GM12878 (cell line): ENCODE measurements around the gene THAP4. TPM values are rescaled to one million over a fixed set of nuclear protein-coding genes. Genes with fewer than 3 reads are reported as not detected.

Experiments used
- ATAC-seq: fragments of 200-7000 bp; cut with Tn5 transposase; 3 replicates; pipeline ENCODE4 v1.9.1; 2020; ENCODE audit warnings: mild to moderate bottlenecking, moderate library complexity
- BruUV-seq: library from RNA; stranded (reverse); fragments of 400-500 nt; replicated peaks from 2 replicates; lab custom pipeline; 2021; lab: Mats Ljungman, UMichigan
- CTCF ChIA-PET: fragments of 300-600 bp; sonication (Branson Sonifier 250); formaldehyde crosslinking; extraction: SDS; loops from one replicate; lab custom pipeline; 2021; ENCODE audit warnings: inconsistent platforms; lab: Yijun Ruan, JAX
- POLR2A ChIA-PET: fragments of 350-600 bp; formaldehyde crosslinking; extraction: SDS; loops from one replicate; lab custom pipeline; 2021; ENCODE audit warnings: inconsistent platforms; lab: Charles Lee
- RAD21 ChIA-PET: fragments of 300-600 bp; sonication (Branson Sonifier 250); formaldehyde crosslinking; loops from one replicate; lab custom pipeline; 2023; ENCODE audit warnings: antibody characterized with exemption; ENCODE audit not compliant: unreplicated experiment; lab: Charles Lee
- SMC1A ChIA-PET: fragments of 300-600 bp; sonication (Branson Sonifier 250); formaldehyde crosslinking; loops from one replicate; lab custom pipeline; 2023; ENCODE audit not compliant: unreplicated experiment, uncharacterized antibody; lab: Charles Lee
- DNase-seq: peaks from one replicate; pipeline ENCODE4 v3.0.0-alpha.2; 2011; ENCODE audit warnings: low read depth, low spot score
- FAIRE-seq: peaks from 3 replicates; lab custom pipeline; 2011; peaks lifted over from hg19 to GRCh38; lab: Jason Lieb, UNC
- H2AFZ ChIP-seq: 2 replicates; pipeline ENCODE4 v1.6.0; 2011; ENCODE audit warnings: low read depth, low read length, control low read depth; ENCODE audit not compliant: control insufficient read depth
- H3K27ac ChIP-seq: 2 replicates; pipeline ENCODE4 v1.5.1; 2011; ENCODE audit warnings: control low read depth; ENCODE audit not compliant: control insufficient read depth, insufficient read depth
- H3K27me3 ChIP-seq, 2 experiments: replicated peaks in 1 of 2; 2 replicates each; pipeline versions ENCODE4 v1.6.0 to v1.6.1; 2011; ENCODE audit warnings: low read length in 1 of 2; ENCODE audit not compliant: control insufficient read depth in 2 of 2, insufficient read depth in 2 of 2
- H3K36me3 ChIP-seq, 2 experiments: 2 replicates each; pipeline ENCODE4 v1.5.1; 2011; ENCODE audit warnings: low read length in 1 of 2; ENCODE audit not compliant: control insufficient read depth in 2 of 2, insufficient read depth in 2 of 2
- H3K4me1 ChIP-seq: 2 replicates; pipeline ENCODE4 v1.6.1; 2011; ENCODE audit warnings: mild to moderate bottlenecking, low read length, moderate library complexity, mixed read lengths; ENCODE audit not compliant: control insufficient read depth, insufficient read depth
- H3K4me2 ChIP-seq: 2 replicates; pipeline ENCODE4 v1.6.0; 2011; ENCODE audit warnings: control low read depth; ENCODE audit not compliant: control insufficient read depth, insufficient read depth
- H3K4me3 ChIP-seq: fragments of 200-600 bp; sonication (generic); 2 replicates; pipeline ENCODE4 v1.5.1; 2016
- H3K79me2 ChIP-seq: 2 replicates; pipeline ENCODE4 v1.6.0; 2011; ENCODE audit warnings: low read length; ENCODE audit not compliant: control insufficient read depth, insufficient read depth
- H3K9ac ChIP-seq: 2 replicates; pipeline ENCODE4 v1.8.0; 2011; ENCODE audit warnings: low read length, control low read depth, mixed read lengths; ENCODE audit not compliant: control insufficient read depth, insufficient read depth
- H3K9me3 ChIP-seq: replicated peaks from 3 replicates; pipeline ENCODE4 v1.5.1; 2011; ENCODE audit warnings: mild to moderate bottlenecking, low read length; ENCODE audit not compliant: control insufficient read depth, insufficient read depth
- H4K20me1 ChIP-seq: 2 replicates; pipeline ENCODE4 v1.6.0; 2011; ENCODE audit not compliant: control insufficient read depth, insufficient read depth
- ASH2L ChIP-seq: fragments of 300-600, 200-600 bp; sonication (generic); IDR thresholded peaks from 2 replicates; pipeline ENCODE4 v1.6.1; 2017; ENCODE audit warnings: low read depth, mild to moderate bottlenecking, borderline replicate concordance
- BRCA1 ChIP-seq: IDR thresholded peaks from 2 replicates; pipeline ENCODE4 v1.6.1; 2011; ENCODE audit warnings: low read depth, low read length, improper control_type of control experiment
- CREB1 ChIP-seq: IDR thresholded peaks from 2 replicates; pipeline ENCODE4 v1.6.1; 2012; ENCODE audit warnings: low read depth, mild to moderate bottlenecking, inconsistent platforms
- E2F8 ChIP-seq: fragments of 450-650 bp; IDR thresholded peaks from 2 replicates; pipeline ENCODE4 v1.6.1; 2018; ENCODE audit warnings: mild to moderate bottlenecking, low read depth, moderate library complexity; ENCODE audit not compliant: partially characterized antibody
- EED ChIP-seq: sonication (generic); IDR thresholded peaks from 2 replicates; pipeline ENCODE4 v1.6.1; 2016; ENCODE audit warnings: antibody characterized with exemption, low read depth
- ESRRA ChIP-seq: IDR thresholded peaks from 2 replicates; pipeline ENCODE4 v1.6.1; 2012; ENCODE audit warnings: mild to moderate bottlenecking, low read length, improper control_type of control experiment
- IKZF2 ChIP-seq, 2 experiments: fragments of 450-650 bp; IDR thresholded peaks; 2 replicates each; pipeline ENCODE4 v1.6.1; 2017; ENCODE audit warnings: mild to moderate bottlenecking in 2 of 2, moderate library complexity in 2 of 2
- PML ChIP-seq: IDR thresholded peaks from 2 replicates; pipeline ENCODE4 v1.6.1; 2012; ENCODE audit warnings: low read length, inconsistent platforms
- POLR2AphosphoS5 ChIP-seq: IDR thresholded peaks from 2 replicates; pipeline ENCODE4 v1.6.1; 2011; ENCODE audit warnings: mild to moderate bottlenecking, low read length, inconsistent platforms
- PRDM15 ChIP-seq: fragments of 450-650 bp; formaldehyde crosslinking; IDR thresholded peaks from 2 replicates; pipeline ENCODE4 v1.4.0; 2020; ENCODE audit warnings: mild to moderate bottlenecking, moderate library complexity
- RAD51 ChIP-seq: fragments of 450-650 bp; IDR thresholded peaks from 2 replicates; pipeline ENCODE4 v1.6.1; 2016; ENCODE audit warnings: moderate library complexity, mild to moderate bottlenecking, inconsistent platforms
- SRF ChIP-seq, 2 experiments: IDR thresholded peaks; 2 replicates each; pipeline ENCODE4 v1.6.1; 2011; ENCODE audit warnings: low read depth in 2 of 2, low read length in 2 of 2, mild to moderate bottlenecking in 1 of 2, moderate library complexity in 1 of 2
- ZNF274 ChIP-seq: IDR thresholded peaks from one replicate; pipeline ENCODE4 v1.8.0; 2011; ENCODE audit not compliant: insufficient read length, insufficient read depth
- ZNF592 ChIP-seq: fragments of 450-650 bp; IDR thresholded peaks from 2 replicates; pipeline ENCODE4 v1.6.1; 2017; ENCODE audit warnings: mild to moderate bottlenecking, moderate library complexity
- WGBS: methylation state at CpG from one replicate; pipeline ENCODE4 v1.1.6; 2016; ENCODE audit warnings: low lambda C conversion rate; ENCODE audit not compliant: insufficient replicate concordance, insufficient coverage; ENCODE audit errors: missing lambda C conversion rate; 5-methylcytosine and 5-hydroxymethylcytosine counted together
- in situ Hi-C: fragments of 300-500 bp; cut with MboI; formaldehyde crosslinking; loops from 9 replicates; pipeline ENCODE4 v1.14.3; 2018; ENCODE audit warnings: mixed read lengths
- intact Hi-C: fragments of 100-400 bp; cut with micrococcal nuclease; formaldehyde crosslinking; loops from one replicate; pipeline ENCODE4 v1.14.2; 2022; ENCODE audit not compliant: unreplicated experiment
- polyA plus RNA-seq, 11 experiments: library from polyadenylated mRNA; depleted of rRNA in 4 of 11; unstranded in 6 of 11; stranded (reverse) in 5 of 11; fragments of >200 nt; fragmentation: Nextera tagmentation in 4 of 11; fragmentation: Illumina TruSeq in 1 of 11; extraction: Ambion mirVana in 4 of 11; extraction: Trizol in 1 of 11; gene quantifications; 1 replicate in 1 of 11; 2 replicates in 10 of 11; pipeline versions ENCODE4 v1.2.1 to v1.2.3, GENCODE V29; 2011 to 2016; ENCODE audit warnings: inconsistent platforms in 2 of 11, missing spikeins in 2 of 11, low read depth in 1 of 11
- total RNA-seq, 4 experiments: library from RNA; depleted of rRNA in 3 of 4; stranded (reverse); fragments of >200 nt in 3 of 4; fragmentation: Illumina TruSeq in 1 of 4; extraction: Trizol in 1 of 4; gene quantifications; 2 replicates each; pipeline versions ENCODE4 v1.2.1 to v1.2.3, GENCODE V29; 2013 to 2021

THAP4 gene
- total and polyA plus RNA-seq, 10 of the 15 experiments (the other 5 are each of a cell fraction or from before 2014, with no cell fraction given): 12.9 to 67.7 (median 44.5) TPM

- WGBS: 65% methylated on average over 17 of the region's 17 CpGs
- ATAC-seq (no peak), FAIRE-seq (no peak), DNase-seq (no peak)
- H3K4me2 ChIP-seq: no peak overlapping the region
- H3K9me3 ChIP-seq: no peaks in the 10 kb centered on the region
- ChIA-PET CTCF (interaction anchor here (0.6 to 1.2 kb wide), 2 partner anchors 78 to 469 kb away, joined by 3 to 4 read pairs; no protein-coding TSS in a partner anchor), RAD21 (no interaction called here), SMC1A (no interaction called here), POLR2A (no interaction called here)
- intact Hi-C loops: no loop called here
- H3K4me3 ChIP-seq: no peak overlapping the region
- in situ Hi-C loops: no loop called here
- H3K27me3 ChIP-seq: peaks cover 0 to 1% of the 10 kb centered on the region in 2 experiments; a peak in 1 of 4 replicates
- no peaks in the 10 kb centered on the region for H3K36me3 ChIP-seq
- no peaks in the 10 kb centered on the region for H3K79me2 ChIP-seq
- H3K27ac ChIP-seq: no peak overlapping the region
- BruUV-seq: no TSS peak
- H3K4me1 ChIP-seq: no peaks in the 10 kb centered on the region; the same call in 1 of the 2 replicates
- H3K9ac ChIP-seq: no peak overlapping the region
- H4K20me1 ChIP-seq: no peaks in the 10 kb centered on the region
- H2AFZ ChIP-seq: no peak overlapping the region
- TF ChIP-seq PML (no peak), BRCA1 (no peak), ESRRA (no peak), POLR2AphosphoS5 (no peak), ZNF592 (no peak), PRDM15 (CRISPR knock-in tag) (no peak), SRF (IDR thresholded peaks at IDR 0.05; ENCODE audit: low read depth in 2 of 2, low read length in 2 of 2) (no peak), IKZF2 (IDR thresholded peaks at IDR 0.05) (no peak), E2F8 (no peak), ZNF274 (no peak), EED (no peak), ASH2L (no peak), CREB1 (no peak), RAD51 (no peak)
Observed at GRCh38 chr2:241534701-241535375, 102.1 kb downstream of the THAP4 start.
